ENCODE data around the gene B4GALNT4.

GRCh38 chr11:375065-376025 lies 6.0 kb downstream of the B4GALNT4 start:
- TF ChIP-seq, protein P1, sequence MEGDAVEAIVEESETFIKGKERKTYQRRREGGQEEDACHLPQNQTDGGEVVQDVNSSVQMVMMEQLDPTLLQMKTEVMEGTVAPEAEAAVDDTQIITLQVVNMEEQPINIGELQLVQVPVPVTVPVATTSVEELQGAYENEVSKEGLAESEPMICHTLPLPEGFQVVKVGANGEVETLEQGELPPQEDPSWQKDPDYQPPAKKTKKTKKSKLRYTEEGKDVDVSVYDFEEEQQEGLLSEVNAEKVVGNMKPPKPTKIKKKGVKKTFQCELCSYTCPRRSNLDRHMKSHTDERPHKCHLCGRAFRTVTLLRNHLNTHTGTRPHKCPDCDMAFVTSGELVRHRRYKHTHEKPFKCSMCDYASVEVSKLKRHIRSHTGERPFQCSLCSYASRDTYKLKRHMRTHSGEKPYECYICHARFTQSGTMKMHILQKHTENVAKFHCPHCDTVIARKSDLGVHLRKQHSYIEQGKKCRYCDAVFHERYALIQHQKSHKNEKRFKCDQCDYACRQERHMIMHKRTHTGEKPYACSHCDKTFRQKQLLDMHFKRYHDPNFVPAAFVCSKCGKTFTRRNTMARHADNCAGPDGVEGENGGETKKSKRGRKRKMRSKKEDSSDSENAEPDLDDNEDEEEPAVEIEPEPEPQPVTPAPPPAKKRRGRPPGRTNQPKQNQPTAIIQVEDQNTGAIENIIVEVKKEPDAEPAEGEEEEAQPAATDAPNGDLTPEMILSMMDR (IDR thresholded peaks at IDR 0.05 in 4 of 5, conservative IDR thresholded peaks at IDR 0.05 in 1 of 5): no peak
- no peak for TF ChIP-seq POLR2A (IDR thresholded peaks at IDR 0.05)

All from gastrocnemius medialis (tissue), 4 donors.